ENCODE measurements around the gene NRXN2.
A peak's percentile ranks its signal among the peaks of the same experiment; 100 is the strongest.

The NRXN2 gene

GRCh38 chr11:64566042-64566914 lies 156.7 kb downstream of the NRXN2 start:
- TF ChIP-seq MAX (IDR thresholded peaks at IDR 0.05; ENCODE audit: low read depth, low read length): peak; percentile 44
- TF ChIP-seq MYC (IDR thresholded peaks at IDR 0.05; ENCODE audit: low read depth, low read length): no peak
- H3K4me3 ChIP-seq (ENCODE audit: low read depth, low read length): no peak overlapping the region
- DNase-seq (ENCODE audit: low read depth): peak; percentile 70

DNA sequence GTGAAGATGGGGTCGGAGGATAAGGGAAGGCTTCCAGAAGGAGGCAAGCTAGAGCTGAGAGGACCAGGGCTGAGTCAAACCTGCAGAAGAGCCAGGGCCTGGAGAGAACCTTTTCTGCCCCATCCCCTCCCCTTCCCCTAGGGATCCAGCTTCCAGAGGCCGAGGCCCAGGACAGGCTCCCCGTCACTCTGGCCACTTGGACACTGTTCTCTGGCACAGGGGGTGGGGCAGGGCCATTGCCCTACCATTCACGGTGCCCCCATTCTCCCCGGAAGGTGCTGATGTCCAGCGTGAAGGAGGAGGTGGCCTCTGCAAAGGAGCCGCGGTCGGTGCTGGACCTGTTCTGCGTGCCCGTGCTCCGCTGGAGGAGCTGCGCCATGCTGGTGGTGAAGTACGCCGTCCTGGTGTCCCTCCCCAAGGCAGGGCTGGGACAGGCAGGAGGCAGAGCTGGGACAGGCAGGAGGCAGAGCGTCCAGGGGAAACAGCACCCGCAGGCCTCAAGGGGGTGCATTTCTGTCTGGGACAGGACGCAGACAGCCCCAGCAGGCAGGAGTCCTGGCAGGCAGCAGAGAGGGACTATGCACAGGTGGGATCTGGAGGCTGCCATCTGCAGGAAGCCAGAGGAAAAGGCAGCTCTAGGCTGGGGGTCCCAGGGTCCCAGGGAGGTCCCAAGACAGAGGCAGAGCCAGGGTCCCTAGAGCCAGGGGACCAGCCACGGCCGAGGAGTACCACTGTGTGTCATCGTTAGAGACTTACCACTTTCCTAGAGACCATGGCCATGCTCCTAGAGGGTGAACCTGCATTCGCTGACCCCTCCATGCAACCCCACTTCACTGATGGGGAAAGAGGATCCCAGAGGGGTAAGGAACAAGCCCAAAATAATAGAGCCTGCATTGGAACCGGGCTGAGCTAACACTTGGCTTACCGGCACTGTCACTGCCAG lies 157.8 kb downstream of the NRXN2 start:
- DNase-seq (ENCODE audit: low read depth): peak; percentile 50
- H3K4me3 ChIP-seq (ENCODE audit: low read depth, low read length): no peak overlapping the region
- no peak for TF ChIP-seq POLR2A (IDR thresholded peaks at IDR 0.05; ENCODE audit: extremely low read depth, insufficient read length)
- no peak for TF ChIP-seq MYC (IDR thresholded peaks at IDR 0.05; ENCODE audit: low read depth, low read length)
- TF ChIP-seq, protein P1, sequence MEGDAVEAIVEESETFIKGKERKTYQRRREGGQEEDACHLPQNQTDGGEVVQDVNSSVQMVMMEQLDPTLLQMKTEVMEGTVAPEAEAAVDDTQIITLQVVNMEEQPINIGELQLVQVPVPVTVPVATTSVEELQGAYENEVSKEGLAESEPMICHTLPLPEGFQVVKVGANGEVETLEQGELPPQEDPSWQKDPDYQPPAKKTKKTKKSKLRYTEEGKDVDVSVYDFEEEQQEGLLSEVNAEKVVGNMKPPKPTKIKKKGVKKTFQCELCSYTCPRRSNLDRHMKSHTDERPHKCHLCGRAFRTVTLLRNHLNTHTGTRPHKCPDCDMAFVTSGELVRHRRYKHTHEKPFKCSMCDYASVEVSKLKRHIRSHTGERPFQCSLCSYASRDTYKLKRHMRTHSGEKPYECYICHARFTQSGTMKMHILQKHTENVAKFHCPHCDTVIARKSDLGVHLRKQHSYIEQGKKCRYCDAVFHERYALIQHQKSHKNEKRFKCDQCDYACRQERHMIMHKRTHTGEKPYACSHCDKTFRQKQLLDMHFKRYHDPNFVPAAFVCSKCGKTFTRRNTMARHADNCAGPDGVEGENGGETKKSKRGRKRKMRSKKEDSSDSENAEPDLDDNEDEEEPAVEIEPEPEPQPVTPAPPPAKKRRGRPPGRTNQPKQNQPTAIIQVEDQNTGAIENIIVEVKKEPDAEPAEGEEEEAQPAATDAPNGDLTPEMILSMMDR (IDR thresholded peaks at IDR 0.05; ENCODE audit: low read depth, low read length): peak; percentile 27
- no peak for TF ChIP-seq MAX (IDR thresholded peaks at IDR 0.05; ENCODE audit: low read depth, low read length)

- H3K4me3 ChIP-seq (ENCODE audit: low read depth, low read length): no peak overlapping the region
- DNase-seq (ENCODE audit: low read depth): no peak
- TF ChIP-seq MYC (IDR thresholded peaks at IDR 0.05; ENCODE audit: low read depth, low read length) (no peak), POLR2A (IDR thresholded peaks at IDR 0.05; ENCODE audit: extremely low read depth, insufficient read length) (no peak), MAX (IDR thresholded peaks at IDR 0.05; ENCODE audit: low read depth, low read length) (no peak)
- TF ChIP-seq, protein P1 (IDR thresholded peaks at IDR 0.05; ENCODE audit: low read depth, low read length): no peak
Observed at GRCh38 chr11:64564419-64564818, 158.6 kb downstream of the NRXN2 start.

GRCh38 chr11:64563966-64564365 lies 159.0 kb downstream of the NRXN2 start:
- DNase-seq (ENCODE audit: low read depth): no peak
- no peak overlapping the region for H3K4me3 ChIP-seq (ENCODE audit: low read depth, low read length)
- TF ChIP-seq, protein P1 (IDR thresholded peaks at IDR 0.05; ENCODE audit: low read depth, low read length): no peak
- no peak for TF ChIP-seq MYC (IDR thresholded peaks at IDR 0.05; ENCODE audit: low read depth, low read length)

DNA sequence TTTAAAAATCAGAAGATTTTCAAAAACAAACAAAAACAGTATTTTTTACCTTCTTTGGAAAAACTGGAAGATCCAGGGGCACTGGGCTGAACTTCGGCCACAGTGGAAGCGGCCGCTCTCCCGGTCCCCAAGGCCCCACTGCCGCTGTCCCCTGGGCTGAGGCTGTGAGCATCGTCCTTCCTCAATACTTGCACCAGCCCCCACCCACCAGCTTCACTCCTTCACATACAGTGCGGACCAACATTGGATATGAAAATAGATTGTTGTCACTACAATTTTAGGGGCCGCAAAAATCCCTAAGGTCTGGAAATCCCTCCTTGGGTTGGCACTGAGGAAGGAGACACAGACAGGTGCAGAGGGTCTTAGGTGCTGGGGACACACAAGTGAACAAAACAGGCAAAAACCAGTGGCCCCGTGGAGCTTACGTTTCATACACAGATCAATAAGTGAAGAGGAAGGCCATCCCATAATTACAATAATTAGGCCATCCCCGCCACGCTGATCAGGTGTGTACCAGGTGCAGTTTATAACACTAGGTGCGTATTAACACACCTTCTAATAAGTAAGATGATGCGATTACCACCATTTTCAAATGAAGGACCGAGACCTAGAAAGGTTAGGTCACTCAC lies 160.2 kb downstream of the NRXN2 start:
- no peak for TF ChIP-seq MYC (IDR thresholded peaks at IDR 0.05; ENCODE audit: low read depth, low read length)
- no peak for TF ChIP-seq MAX (IDR thresholded peaks at IDR 0.05; ENCODE audit: low read depth, low read length)
- TF ChIP-seq POLR2A (IDR thresholded peaks at IDR 0.05; ENCODE audit: extremely low read depth, insufficient read length): no peak
- TF ChIP-seq, protein P1 (IDR thresholded peaks at IDR 0.05; ENCODE audit: low read depth, low read length): no peak
- DNase-seq (ENCODE audit: low read depth): no peak

More for the DNA sequence above, 160.2 kb downstream of the NRXN2 start:
- no peak overlapping the region for H3K4me3 ChIP-seq (ENCODE audit: low read depth, low read length)
